CMK (cell line): Measurements from ENCODE around the gene SLC45A3.

Source experiments
- DNase-seq: peaks from one replicate; pipeline ENCODE4 v3.0.0-alpha.2; 2010; ENCODE audit warnings: low read depth

SLC45A3 gene

GRCh38 chr1:205668951-205669340, 11.4 kb downstream of the SLC45A3 start:
- DNase-seq: no peak

GRCh38 chr1:205667909-205668643, 12.2 kb downstream of the SLC45A3 start:
- DNase-seq: no peak

- DNase-seq: no peak
Measured at GRCh38 chr1:205666372-205667166, 13.7 kb downstream of the SLC45A3 start.

GRCh38 chr1:205665201-205666045, 14.9 kb downstream of the SLC45A3 start:
- DNase-seq: no peak

- no peak for DNase-seq
Measured at GRCh38 chr1:205664399-205665017, 15.8 kb downstream of the SLC45A3 start.

GRCh38 chr1:205663286-205663936, 16.9 kb downstream of the SLC45A3 start:
- DNase-seq: no peak

- no peak for DNase-seq
Measured at GRCh38 chr1:205662791-205663190, 17.5 kb downstream of the SLC45A3 start.

GRCh38 chr1:205662135-205662738, 18.1 kb downstream of the SLC45A3 start:
- DNase-seq: no peak

- DNase-seq: no peak
Measured at GRCh38 chr1:205661429-205662134, 18.7 kb downstream of the SLC45A3 start.

- no peak for DNase-seq
Measured at GRCh38 chr1:205660361-205660760, 19.9 kb downstream of the SLC45A3 start.

- no peak for DNase-seq
Measured at GRCh38 chr1:205658943-205659581, 21.2 kb downstream of the SLC45A3 start.

- DNase-seq: no peak
Measured at GRCh38 chr1:205656236-205656635, 24.1 kb downstream of the SLC45A3 start.

GRCh38 chr1:205652984-205653383, 27.3 kb downstream of the SLC45A3 start:
- DNase-seq: no peak

GRCh38 chr1:205650241-205650640, 30.1 kb downstream of the SLC45A3 start:
- DNase-seq: no peak

- DNase-seq: no peak
Measured at GRCh38 chr1:205645519-205645918, 34.8 kb downstream of the SLC45A3 start.

GRCh38 chr1:205642679-205643307, 37.5 kb downstream of the SLC45A3 start:
- no peak for DNase-seq

GRCh38 chr1:205639567-205639966, 40.7 kb downstream of the SLC45A3 start:
- no peak for DNase-seq

GRCh38 chr1:205637854-205638468, 42.3 kb downstream of the SLC45A3 start:
- no peak for DNase-seq

- no peak for DNase-seq
Measured at GRCh38 chr1:205636732-205637131, 43.6 kb downstream of the SLC45A3 start.
